GOT3 (cell line): ENCODE data around the gene RLBP1.
A peak's percentile ranks its signal among the peaks of the same experiment; 100 is the strongest.

Source experiments
- DNase-seq: peaks from one replicate; lab custom pipeline; 2025; ENCODE audit warnings: mixed read lengths; lab: John Stamatoyannopoulos, UW

RLBP1 gene

GRCh38 chr15:89206908-89207331 lies 14.5 kb downstream of the RLBP1 start:
- peak; percentile 51 for DNase-seq

- no peak for DNase-seq
Observed at GRCh38 chr15:89205991-89206585, 15.3 kb downstream of the RLBP1 start.

- DNase-seq: no peak
Observed at GRCh38 chr15:89203705-89204273, 17.6 kb downstream of the RLBP1 start.

- DNase-seq: no peak
Observed at GRCh38 chr15:89201465-89202005, 19.8 kb downstream of the RLBP1 start.

GRCh38 chr15:89200182-89200581 lies 21.2 kb downstream of the RLBP1 start:
- no peak for DNase-seq

- DNase-seq: no peak
Observed at GRCh38 chr15:89199746-89200145, 21.6 kb downstream of the RLBP1 start.

- DNase-seq: no peak
Observed at GRCh38 chr15:89198934-89199333, 22.4 kb downstream of the RLBP1 start.

GRCh38 chr15:89198196-89198595 lies 23.2 kb downstream of the RLBP1 start:
- no peak for DNase-seq

GRCh38 chr15:89197503-89197971 lies 23.8 kb downstream of the RLBP1 start:
- no peak for DNase-seq

GRCh38 chr15:89196994-89197393 lies 24.4 kb downstream of the RLBP1 start:
- DNase-seq: no peak

- DNase-seq: no peak
Observed at GRCh38 chr15:89196241-89196640, 25.1 kb downstream of the RLBP1 start.

- DNase-seq: no peak
Observed at GRCh38 chr15:89195836-89196235, 25.5 kb downstream of the RLBP1 start.

GRCh38 chr15:89194608-89195007 lies 26.8 kb downstream of the RLBP1 start:
- DNase-seq: no peak

GRCh38 chr15:89192766-89193165 lies 28.6 kb downstream of the RLBP1 start:
- no peak for DNase-seq

- DNase-seq: no peak
Observed at GRCh38 chr15:89192136-89192535, 29.2 kb downstream of the RLBP1 start.

- DNase-seq: no peak
Observed at GRCh38 chr15:89187986-89188514, 33.3 kb downstream of the RLBP1 start.

- no peak for DNase-seq
Observed at GRCh38 chr15:89187301-89187985, 33.9 kb downstream of the RLBP1 start.

- no peak for DNase-seq
Observed at GRCh38 chr15:89186803-89187202, 34.6 kb downstream of the RLBP1 start.

- DNase-seq: no peak
Observed at GRCh38 chr15:89184886-89185526, 36.4 kb downstream of the RLBP1 start.

GRCh38 chr15:89184357-89184756 lies 37.0 kb downstream of the RLBP1 start:
- DNase-seq: no peak

GRCh38 chr15:89179966-89180875 lies 41.2 kb downstream of the RLBP1 start:
- no peak for DNase-seq
